ENCODE data around the gene ATP6V0A4.

The ATP6V0A4 gene

GRCh38 chr7:138842111-138842510 lies 44.1 kb upstream of the ATP6V0A4 start:
- TF ChIP-seq TAF1 (IDR thresholded peaks at IDR 0.05; ENCODE audit: low read depth) (no peak), CREB1 (IDR thresholded peaks at IDR 0.05; ENCODE audit: low read depth) (no peak), CEBPB (IDR thresholded peaks at IDR 0.05) (no peak)

- TF ChIP-seq TAF1 (IDR thresholded peaks at IDR 0.05; ENCODE audit: low read depth): no peak
- TF ChIP-seq, protein P1, sequence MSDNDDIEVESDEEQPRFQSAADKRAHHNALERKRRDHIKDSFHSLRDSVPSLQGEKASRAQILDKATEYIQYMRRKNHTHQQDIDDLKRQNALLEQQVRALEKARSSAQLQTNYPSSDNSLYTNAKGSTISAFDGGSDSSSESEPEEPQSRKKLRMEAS (IDR thresholded peaks at IDR 0.05): no peak
- TF ChIP-seq CEBPB (IDR thresholded peaks at IDR 0.05): no peak
- no peak for TF ChIP-seq NFIC (IDR thresholded peaks at IDR 0.05)
- no peak for TF ChIP-seq EGR1 (IDR thresholded peaks at IDR 0.05)
- TF ChIP-seq TCF12 (IDR thresholded peaks at IDR 0.05; ENCODE audit: low read depth): no peak
- no peak for TF ChIP-seq REST (IDR thresholded peaks at IDR 0.05; ENCODE audit: low read depth)
- no peak for TF ChIP-seq USF1 (IDR thresholded peaks at IDR 0.05)
- no peak for TF ChIP-seq ZBTB7A (IDR thresholded peaks at IDR 0.05; ENCODE audit: low read depth)
- TF ChIP-seq RAD21 (IDR thresholded peaks at IDR 0.05; ENCODE audit: low read depth): no peak
- TF ChIP-seq YY1 (IDR thresholded peaks at IDR 0.05; ENCODE audit: low read depth): no peak
- TF ChIP-seq CREB1 (IDR thresholded peaks at IDR 0.05; ENCODE audit: low read depth): no peak
- TF ChIP-seq FOXM1 (IDR thresholded peaks at IDR 0.05; ENCODE audit: borderline replicate concordance, low read depth): no peak
- no peak for TF ChIP-seq TEAD4 (IDR thresholded peaks at IDR 0.05)
- TF ChIP-seq EP300 (IDR thresholded peaks at IDR 0.05; ENCODE audit: borderline replicate concordance): no peak
These were observed 40.2 kb upstream of the ATP6V0A4 start for GRCh38 chr7:138838166-138838565.

DNA sequence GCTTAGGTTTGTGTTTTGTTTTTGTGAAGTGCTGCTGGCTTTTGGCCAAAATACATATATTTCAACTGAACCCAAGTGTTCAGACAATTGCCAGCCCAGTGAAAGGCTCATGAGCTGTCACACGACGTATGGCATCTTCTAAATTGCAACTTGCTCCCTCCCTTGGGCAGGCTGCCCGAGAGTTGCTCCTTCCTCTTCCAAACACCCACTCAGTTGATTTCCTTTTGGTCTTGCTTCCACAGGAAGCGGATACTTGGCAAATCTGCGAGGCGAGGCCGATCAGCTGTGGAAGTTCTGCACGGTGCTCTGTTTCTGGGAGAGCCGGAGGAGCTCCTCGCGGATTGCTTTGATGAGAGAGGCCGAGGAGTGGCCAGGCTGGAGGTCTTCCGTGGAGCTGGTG lies 39.6 kb upstream of the ATP6V0A4 start:
- TF ChIP-seq FOXM1 (IDR thresholded peaks at IDR 0.05; ENCODE audit: borderline replicate concordance, low read depth) (no peak), CREB1 (IDR thresholded peaks at IDR 0.05; ENCODE audit: low read depth) (no peak), TEAD4 (IDR thresholded peaks at IDR 0.05) (no peak), YY1 (IDR thresholded peaks at IDR 0.05; ENCODE audit: low read depth) (no peak), EP300 (IDR thresholded peaks at IDR 0.05; ENCODE audit: borderline replicate concordance) (no peak), REST (IDR thresholded peaks at IDR 0.05; ENCODE audit: low read depth) (no peak), TCF12 (IDR thresholded peaks at IDR 0.05; ENCODE audit: low read depth) (no peak), EGR1 (IDR thresholded peaks at IDR 0.05) (no peak), USF1 (IDR thresholded peaks at IDR 0.05) (no peak), NFIC (IDR thresholded peaks at IDR 0.05) (no peak)
- TF ChIP-seq, protein P1 (IDR thresholded peaks at IDR 0.05): no peak

DNA sequence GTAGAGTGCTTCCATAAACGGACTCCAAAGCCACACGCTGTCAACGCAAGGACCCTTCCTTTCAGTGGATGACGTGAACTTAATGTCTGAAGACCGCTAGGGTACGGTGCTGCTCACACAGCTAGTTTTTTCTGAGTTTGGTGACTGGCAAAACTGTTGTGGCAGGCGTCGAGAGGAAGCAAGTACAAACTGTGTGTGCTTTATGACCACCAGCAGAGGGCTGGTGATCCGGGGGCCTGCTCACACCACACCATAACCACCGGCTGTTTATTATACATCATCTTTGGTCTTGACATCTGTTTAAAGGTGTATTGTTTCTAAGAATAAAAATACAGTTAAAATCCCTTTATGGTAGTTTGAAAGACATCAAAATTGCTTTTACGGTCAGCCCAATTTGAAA lies 37.1 kb upstream of the ATP6V0A4 start:
- TF ChIP-seq CREB1 (IDR thresholded peaks at IDR 0.05; ENCODE audit: low read depth): no peak
- TF ChIP-seq, protein P1 (IDR thresholded peaks at IDR 0.05): no peak
- TF ChIP-seq EP300 (IDR thresholded peaks at IDR 0.05; ENCODE audit: borderline replicate concordance): no peak
- no peak for TF ChIP-seq CEBPB (IDR thresholded peaks at IDR 0.05)
- no peak for TF ChIP-seq EGR1 (IDR thresholded peaks at IDR 0.05)
- no peak for TF ChIP-seq USF1 (IDR thresholded peaks at IDR 0.05)
- TF ChIP-seq RAD21 (IDR thresholded peaks at IDR 0.05; ENCODE audit: low read depth): no peak
- TF ChIP-seq TEAD4 (IDR thresholded peaks at IDR 0.05): no peak

GRCh38 chr7:138834583-138834982 lies 36.6 kb upstream of the ATP6V0A4 start:
- TF ChIP-seq RAD21 (IDR thresholded peaks at IDR 0.05; ENCODE audit: low read depth): no peak
- no peak for TF ChIP-seq REST (IDR thresholded peaks at IDR 0.05; ENCODE audit: low read depth)
- TF ChIP-seq CREB1 (IDR thresholded peaks at IDR 0.05; ENCODE audit: low read depth): no peak
- no peak for TF ChIP-seq TCF12 (IDR thresholded peaks at IDR 0.05; ENCODE audit: low read depth)
- TF ChIP-seq FOXM1 (IDR thresholded peaks at IDR 0.05; ENCODE audit: borderline replicate concordance, low read depth): no peak
- no peak for TF ChIP-seq NFIC (IDR thresholded peaks at IDR 0.05)
- no peak for TF ChIP-seq EGR1 (IDR thresholded peaks at IDR 0.05)
- TF ChIP-seq CEBPB (IDR thresholded peaks at IDR 0.05): no peak
- TF ChIP-seq TAF1 (IDR thresholded peaks at IDR 0.05; ENCODE audit: low read depth): no peak
